Stimulated activated CD4-positive, alpha-beta T cell treated with anti-CD3 and anti-CD28 coated beads, Interleukin-4, amount 100 ng/mL, for 4 hours (primary cell): ENCODE results near the gene KATNIP.

ENCODE experiments used
- DNase-seq, 2 experiments: peaks; one replicate each; pipeline ENCODE4 v3.0.0-alpha.2; 2020

Gene KATNIP

GRCh38 chr16:27549746-27550581, at the start of gene KATNIP, which contains the start of gene GTF3C1:
Gene KATNIP (plus strand): TSS chr16:27550144. CDS start chr16:27550171, 27 bp downstream.
Gene GTF3C1 (minus strand): TSS chr16:27549913. CDS start chr16:27549890, 23 bp downstream.
- peak; percentile 100 for DNase-seq

- DNase-seq = no peak
Observed at GRCh38 chr16:27500801-27501200, 49.1 kb upstream of the KATNIP start.

GRCh38 chr16:27503662-27504061, 46.3 kb upstream of the KATNIP start:
- DNase-seq = no peak

GRCh38 chr16:27505297-27506236, 44.4 kb upstream of the KATNIP start:
- DNase-seq = no peak

GRCh38 chr16:27506771-27507170, 43.2 kb upstream of the KATNIP start:
- DNase-seq = no peak

GRCh38 chr16:27508476-27508875, 41.5 kb upstream of the KATNIP start:
- no peak for DNase-seq

GRCh38 chr16:27511657-27512448, 38.1 kb upstream of the KATNIP start:
- no peak for DNase-seq

GRCh38 chr16:27514806-27515205, 35.1 kb upstream of the KATNIP start:
- DNase-seq = no peak

GRCh38 chr16:27515874-27516353, 34.0 kb upstream of the KATNIP start:
- peak in 1 of 2 experiments; percentile 12 for DNase-seq

- DNase-seq = no peak
Observed at GRCh38 chr16:27516365-27516764, 33.6 kb upstream of the KATNIP start.

- no peak for DNase-seq
Observed at GRCh38 chr16:27517664-27518063, 32.3 kb upstream of the KATNIP start.

GRCh38 chr16:27518226-27518625, 31.7 kb upstream of the KATNIP start:
- DNase-seq = no peak

- DNase-seq = no peak
Observed at GRCh38 chr16:27520982-27521673, 28.8 kb upstream of the KATNIP start.

- no peak for DNase-seq
Observed at GRCh38 chr16:27522173-27522707, 27.7 kb upstream of the KATNIP start.

GRCh38 chr16:27526180-27526579, 23.8 kb upstream of the KATNIP start:
- DNase-seq = no peak

- no peak for DNase-seq
Observed at GRCh38 chr16:27528294-27528693, 21.6 kb upstream of the KATNIP start.

- DNase-seq = no peak
Observed at GRCh38 chr16:27529962-27530361, 20.0 kb upstream of the KATNIP start.

- DNase-seq = no peak
Observed at GRCh38 chr16:27531186-27531585, 18.8 kb upstream of the KATNIP start.

GRCh38 chr16:27531826-27532800, 17.8 kb upstream of the KATNIP start:
- DNase-seq = no peak

GRCh38 chr16:27534256-27534655, 15.7 kb upstream of the KATNIP start:
- no peak for DNase-seq
